Fibroblast of pulmonary artery (primary cell): ENCODE data around the gene PGAM2.
A peak's percentile ranks its signal among the peaks of the same experiment; 100 is the strongest.

Experiments used
- DNase-seq: peaks from one replicate; pipeline ENCODE4 v3.0.0-alpha.2; 2010; ENCODE audit warnings: low read depth
- H3K4me3 ChIP-seq: replicated peaks from 2 replicates; pipeline ENCODE4 v1.5.1; 2011; ENCODE audit warnings: low read depth, mild to moderate bottlenecking, control low read depth, low read length, moderate library complexity
- CTCF ChIP-seq: IDR thresholded peaks from 2 replicates; pipeline ENCODE4 v1.5.1; 2011; ENCODE audit warnings: mild to moderate bottlenecking, control low read depth, low read length, inconsistent platforms; ENCODE audit errors: missing control alignments

Gene PGAM2

GRCh38 chr7:44097064-44097932 lies 31.9 kb upstream of the PGAM2 start:
- TF ChIP-seq CTCF = no peak
- no peak for DNase-seq
- no peak overlapping the region for H3K4me3 ChIP-seq

DNA sequence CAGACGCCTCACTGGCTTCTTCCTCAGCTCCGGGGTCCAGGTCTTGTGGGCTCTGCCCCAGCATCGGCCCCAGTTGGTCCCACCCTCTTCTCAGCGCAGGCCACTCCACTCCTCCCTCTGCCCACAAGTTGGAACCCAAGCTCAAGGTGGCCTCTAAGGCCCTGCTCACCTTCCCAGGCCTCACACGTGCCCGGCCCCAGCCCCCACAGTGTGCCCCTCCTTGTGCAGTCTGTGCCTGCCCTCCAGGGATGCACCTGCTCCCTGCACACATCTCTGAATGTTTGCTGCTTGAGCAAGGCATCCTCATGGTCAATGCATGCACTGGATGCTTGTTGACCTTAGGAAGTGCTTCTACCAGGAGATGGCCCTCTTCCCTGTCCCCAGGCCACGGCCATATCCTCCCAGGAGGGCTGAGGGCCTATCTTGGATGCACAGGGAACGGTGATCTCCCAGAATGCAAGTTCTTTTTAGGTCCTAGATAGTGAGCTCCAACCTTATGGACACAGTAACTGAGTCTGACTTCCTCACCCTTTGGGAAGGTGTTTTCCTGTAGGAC lies 31.0 kb upstream of the PGAM2 start:
- TF ChIP-seq CTCF = no peak
- no peak overlapping the region for H3K4me3 ChIP-seq
- no peak for DNase-seq

DNA sequence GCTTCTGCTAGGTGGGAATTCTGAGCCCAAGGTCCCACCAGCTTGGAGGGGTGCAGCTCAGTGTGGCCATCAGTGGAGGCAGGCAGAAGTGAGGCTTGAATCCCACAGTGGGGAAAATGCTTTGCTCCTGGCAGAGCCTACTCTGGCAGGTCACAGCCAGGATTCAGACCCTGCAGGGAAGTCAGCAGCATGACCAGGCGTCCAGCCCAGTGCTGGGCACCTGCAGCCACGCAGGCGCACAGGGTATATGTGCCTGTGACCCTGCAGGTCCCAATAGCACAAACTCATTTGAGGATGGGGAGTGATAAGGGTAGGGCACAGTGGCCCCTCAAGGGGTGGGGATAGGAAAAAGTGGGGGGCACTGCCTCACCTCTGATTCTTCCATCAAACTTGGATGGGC lies 30.4 kb upstream of the PGAM2 start:
- TF ChIP-seq CTCF = no peak
- DNase-seq = no peak
- H3K4me3 ChIP-seq = no peak overlapping the region

- no peak overlapping the region for H3K4me3 ChIP-seq
- DNase-seq = peak; percentile 23
- no peak for TF ChIP-seq CTCF
These were observed 29.7 kb upstream of the PGAM2 start for GRCh38 chr7:44094883-44095592.

DNA sequence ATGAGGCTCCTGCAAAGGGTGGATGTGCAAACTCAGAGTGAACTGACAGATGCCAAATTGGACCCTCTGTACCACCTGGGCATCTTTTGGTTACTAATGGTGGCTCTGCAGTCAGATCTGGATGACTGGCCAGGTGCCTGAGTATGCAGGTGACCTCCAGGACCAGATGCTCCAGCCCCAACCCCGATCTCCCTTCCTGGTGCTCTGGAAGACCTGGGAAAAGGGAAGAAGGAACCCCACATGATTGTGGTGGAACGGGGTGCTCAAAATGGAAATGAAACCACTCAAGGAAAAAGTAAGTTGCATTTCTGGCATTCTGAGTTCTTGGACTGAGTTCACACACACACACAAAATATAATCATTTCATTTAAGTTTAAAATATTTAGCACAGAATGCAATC lies 29.0 kb upstream of the PGAM2 start:
- TF ChIP-seq CTCF = no peak
- no peak overlapping the region for H3K4me3 ChIP-seq
- DNase-seq = peak; percentile 19

GRCh38 chr7:44093102-44093641 lies 27.8 kb upstream of the PGAM2 start:
- H3K4me3 ChIP-seq = no peak overlapping the region
- no peak for TF ChIP-seq CTCF
- DNase-seq = no peak
